ENCODE data around the gene THAP4. TPM values are rescaled to one million over a fixed set of nuclear protein-coding genes. Genes with fewer than 3 reads are reported as not detected.

The THAP4 gene
- total RNA-seq, 1 donor from 2014 or later = 53.1 TPM

DNA sequence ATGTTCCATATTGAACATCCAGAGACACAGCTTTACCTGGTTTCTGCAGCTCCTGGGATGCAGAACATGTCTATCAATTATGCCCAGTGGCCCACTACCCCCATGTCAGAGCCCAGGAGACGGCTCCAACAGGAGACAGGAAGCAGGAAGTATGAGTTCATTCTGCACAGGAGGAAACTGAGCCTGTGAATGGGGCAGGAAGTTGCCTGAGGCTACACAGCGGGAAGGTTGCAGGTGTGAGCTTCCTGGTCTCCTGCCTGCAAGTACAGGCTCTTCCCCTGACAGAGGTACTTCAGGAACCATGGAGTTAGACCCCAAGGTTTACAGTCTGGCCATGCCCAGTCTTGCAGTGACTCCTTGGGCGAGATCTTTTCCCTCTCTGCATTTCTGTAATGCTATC, 81.2 kb downstream of the THAP4 start:
- peaks cover 5% of the 10 kb centered on the region for H3K4me1 Mint-ChIP-seq (ENCODE audit: low read depth)

DNA sequence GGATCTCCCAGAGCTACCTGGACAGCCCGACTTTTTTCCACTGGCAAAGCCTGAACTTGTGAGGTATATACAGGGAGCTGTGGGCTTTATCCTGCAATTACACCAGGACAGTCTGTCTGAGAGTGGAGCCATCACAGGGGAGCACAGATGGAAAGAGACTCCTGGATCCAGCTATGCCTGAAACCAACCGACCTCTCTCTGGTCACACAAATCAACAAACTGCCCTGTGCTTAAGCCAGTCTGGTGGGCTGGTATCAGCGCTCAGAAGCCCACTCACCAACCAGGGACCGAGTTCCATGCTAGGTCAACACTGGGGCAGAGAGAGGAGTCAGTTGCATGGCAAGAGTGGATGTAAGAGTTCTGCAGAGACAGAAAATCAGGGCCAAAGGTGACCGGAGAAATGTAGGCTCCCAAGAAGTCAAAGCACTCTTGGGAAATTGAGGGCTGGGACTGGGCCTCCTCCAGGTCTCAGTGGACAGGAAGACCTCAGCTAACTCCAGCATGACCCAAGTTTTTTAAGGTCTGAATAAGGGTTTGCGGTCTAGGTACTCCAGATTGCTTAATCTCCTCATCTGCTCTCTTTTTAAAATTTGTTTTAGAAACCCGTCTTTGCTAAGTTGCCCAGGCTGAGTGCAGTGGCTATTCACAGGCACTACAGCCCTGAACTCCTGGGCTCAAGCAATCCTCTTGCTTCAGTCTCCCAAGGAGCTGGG, 82.2 kb downstream of the THAP4 start:
- no peak overlapping the region for H3K27ac Mint-ChIP-seq
- no peak overlapping the region for H3K4me3 Mint-ChIP-seq
- peaks cover 5% of the 10 kb centered on the region for H3K4me1 Mint-ChIP-seq (ENCODE audit: low read depth)
- peaks cover 3% of the 10 kb centered on the region for H3K9me3 Mint-ChIP-seq
- intact Hi-C loops (cut with micrococcal nuclease) = no loop called here
- H3K36me3 Mint-ChIP-seq (ENCODE audit: low read depth) = no peaks in the 10 kb centered on the region
- peaks cover 31% of the 10 kb centered on the region for H3K27me3 Mint-ChIP-seq (ENCODE audit: insufficient read depth)
- no peak for DNase-seq (ENCODE audit: low spot score)

More for the DNA sequence above, 81.2 kb downstream of the THAP4 start:
- no peak for DNase-seq (ENCODE audit: low spot score)
- peaks cover 3% of the 10 kb centered on the region for H3K9me3 Mint-ChIP-seq
- no peak overlapping the region for H3K4me3 Mint-ChIP-seq
- H3K36me3 Mint-ChIP-seq (ENCODE audit: low read depth) = no peaks in the 10 kb centered on the region
- H3K27me3 Mint-ChIP-seq (ENCODE audit: insufficient read depth) = peaks cover 31% of the 10 kb centered on the region
- H3K27ac Mint-ChIP-seq = no peak overlapping the region
- intact Hi-C loops (cut with micrococcal nuclease) = no loop called here

DNA sequence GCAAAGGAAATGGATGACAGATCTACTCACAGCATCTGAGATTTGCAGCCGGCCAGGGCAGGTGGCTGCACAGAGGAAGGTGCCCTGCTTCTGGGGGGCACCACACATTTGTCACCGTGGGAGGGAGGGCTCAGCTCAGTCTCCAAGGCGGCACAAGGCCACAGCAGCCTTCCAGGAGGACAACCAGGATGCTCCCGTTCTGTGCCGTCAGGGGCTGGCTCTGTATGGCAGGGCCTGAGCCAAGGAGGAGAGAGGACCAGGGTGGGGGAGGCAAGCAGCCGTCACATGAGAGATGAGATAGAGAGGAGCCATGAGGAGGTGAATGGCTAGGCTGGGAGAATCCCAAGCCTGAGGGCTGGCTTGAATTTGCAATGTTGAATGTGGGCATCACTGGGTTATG, 83.0 kb downstream of the THAP4 start:
- H3K27me3 Mint-ChIP-seq (ENCODE audit: insufficient read depth) = peaks cover 34% of the 10 kb centered on the region

DNA sequence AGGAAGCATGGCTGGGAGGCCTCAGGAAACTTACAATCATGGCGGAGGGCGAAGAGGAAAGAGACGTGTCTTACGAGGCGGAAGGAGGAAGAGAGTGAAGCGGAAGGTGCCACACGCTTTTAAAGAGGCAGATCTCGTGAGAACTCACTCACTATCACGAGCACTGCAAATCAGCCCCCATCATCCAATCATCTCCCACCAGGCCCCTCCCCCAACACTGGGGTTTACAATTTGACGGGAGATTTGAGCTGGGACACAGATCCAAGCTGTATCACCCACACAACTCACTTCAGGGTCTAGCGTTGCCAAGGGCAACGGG, 83.5 kb downstream of the THAP4 start:
- DNase-seq (ENCODE audit: low spot score) = no peak
- Mint-ChIP-seq H3K36me3 (ENCODE audit: low read depth) (no peaks in the 10 kb centered on the region), H3K27me3 (ENCODE audit: insufficient read depth) (peaks cover 34% of the 10 kb centered on the region), H3K4me1 (ENCODE audit: low read depth) (peaks cover 5% of the 10 kb centered on the region), H3K27ac (no peak overlapping the region), H3K4me3 (no peak overlapping the region), H3K9me3 (peaks cover 3% of the 10 kb centered on the region)
- intact Hi-C loops (cut with micrococcal nuclease) = no loop called here

More for the DNA sequence above, 83.0 kb downstream of the THAP4 start:
- H3K4me1 Mint-ChIP-seq (ENCODE audit: low read depth) = peaks cover 5% of the 10 kb centered on the region
- no peaks in the 10 kb centered on the region for H3K36me3 Mint-ChIP-seq (ENCODE audit: low read depth)
- no peak overlapping the region for H3K27ac Mint-ChIP-seq
- peaks cover 3% of the 10 kb centered on the region for H3K9me3 Mint-ChIP-seq
- DNase-seq (ENCODE audit: low spot score) = no peak
- intact Hi-C loops (cut with micrococcal nuclease) = no loop called here
- H3K4me3 Mint-ChIP-seq = no peak overlapping the region

- DNase-seq (ENCODE audit: low spot score) = no peak
- Mint-ChIP-seq H3K4me3 (no peak overlapping the region), H3K36me3 (ENCODE audit: low read depth) (no peaks in the 10 kb centered on the region), H3K9me3 (peaks cover 3% of the 10 kb centered on the region), H3K27ac (no peak overlapping the region), H3K4me1 (ENCODE audit: low read depth) (no peaks in the 10 kb centered on the region), H3K27me3 (ENCODE audit: insufficient read depth) (peaks cover 21% of the 10 kb centered on the region)
- intact Hi-C loops (cut with micrococcal nuclease) = no loop called here
Observed at GRCh38 chr2:241551998-241552737, 84.8 kb downstream of the THAP4 start.

- Mint-ChIP-seq H3K4me3 (no peak overlapping the region), H3K4me1 (ENCODE audit: low read depth) (no peaks in the 10 kb centered on the region), H3K27me3 (ENCODE audit: insufficient read depth) (peaks cover 16% of the 10 kb centered on the region), H3K36me3 (ENCODE audit: low read depth) (no peaks in the 10 kb centered on the region), H3K9me3 (no peaks in the 10 kb centered on the region), H3K27ac (no peak overlapping the region)
- DNase-seq (ENCODE audit: low spot score) = no peak
- intact Hi-C loops (cut with micrococcal nuclease) = no loop called here
Observed at GRCh38 chr2:241551599-241551997, 85.4 kb downstream of the THAP4 start.

GRCh38 chr2:241550616-241551580, 86.1 kb downstream of the THAP4 start:
- intact Hi-C loops (cut with micrococcal nuclease) = no loop called here
- no peaks in the 10 kb centered on the region for H3K9me3 Mint-ChIP-seq

GRCh38 chr2:241548451-241548835, 88.5 kb downstream of the THAP4 start:
- Mint-ChIP-seq H3K4me3 (no peak overlapping the region), H3K9me3 (no peaks in the 10 kb centered on the region), H3K36me3 (ENCODE audit: low read depth) (no peaks in the 10 kb centered on the region), H3K4me1 (ENCODE audit: low read depth) (no peaks in the 10 kb centered on the region), H3K27me3 (ENCODE audit: insufficient read depth) (peaks cover 6% of the 10 kb centered on the region), H3K27ac (no peak overlapping the region)
- DNase-seq (ENCODE audit: low spot score) = no peak
- intact Hi-C loops (cut with micrococcal nuclease) = no loop called here

More at GRCh38 chr2:241550616-241551580, 86.1 kb downstream of the THAP4 start:
- no peak for DNase-seq (ENCODE audit: low spot score)
- Mint-ChIP-seq H3K4me1 (ENCODE audit: low read depth) (no peaks in the 10 kb centered on the region), H3K27me3 (ENCODE audit: insufficient read depth) (peaks cover 12% of the 10 kb centered on the region), H3K36me3 (ENCODE audit: low read depth) (no peaks in the 10 kb centered on the region), H3K4me3 (no peak overlapping the region), H3K27ac (no peak overlapping the region)

GRCh38 chr2:241547781-241548450, 89.0 kb downstream of the THAP4 start:
- H3K27me3 Mint-ChIP-seq (ENCODE audit: insufficient read depth) = peaks cover 6% of the 10 kb centered on the region
- H3K9me3 Mint-ChIP-seq = no peaks in the 10 kb centered on the region
- DNase-seq (ENCODE audit: low spot score) = no peak
- intact Hi-C loops (cut with micrococcal nuclease) = no loop called here
- no peak overlapping the region for H3K4me3 Mint-ChIP-seq
- H3K36me3 Mint-ChIP-seq (ENCODE audit: low read depth) = no peaks in the 10 kb centered on the region
- no peak overlapping the region for H3K27ac Mint-ChIP-seq
- H3K4me1 Mint-ChIP-seq (ENCODE audit: low read depth) = no peaks in the 10 kb centered on the region

GRCh38 chr2:241546771-241547498, 90.0 kb downstream of the THAP4 start:
- no peak for DNase-seq (ENCODE audit: low spot score)
- Mint-ChIP-seq H3K36me3 (ENCODE audit: low read depth) (no peaks in the 10 kb centered on the region), H3K9me3 (no peaks in the 10 kb centered on the region), H3K27me3 (ENCODE audit: insufficient read depth) (peaks cover 10% of the 10 kb centered on the region), H3K4me1 (ENCODE audit: low read depth) (no peaks in the 10 kb centered on the region), H3K27ac (no peak overlapping the region), H3K4me3 (no peak overlapping the region)
- intact Hi-C loops (cut with micrococcal nuclease) = no loop called here

DNA sequence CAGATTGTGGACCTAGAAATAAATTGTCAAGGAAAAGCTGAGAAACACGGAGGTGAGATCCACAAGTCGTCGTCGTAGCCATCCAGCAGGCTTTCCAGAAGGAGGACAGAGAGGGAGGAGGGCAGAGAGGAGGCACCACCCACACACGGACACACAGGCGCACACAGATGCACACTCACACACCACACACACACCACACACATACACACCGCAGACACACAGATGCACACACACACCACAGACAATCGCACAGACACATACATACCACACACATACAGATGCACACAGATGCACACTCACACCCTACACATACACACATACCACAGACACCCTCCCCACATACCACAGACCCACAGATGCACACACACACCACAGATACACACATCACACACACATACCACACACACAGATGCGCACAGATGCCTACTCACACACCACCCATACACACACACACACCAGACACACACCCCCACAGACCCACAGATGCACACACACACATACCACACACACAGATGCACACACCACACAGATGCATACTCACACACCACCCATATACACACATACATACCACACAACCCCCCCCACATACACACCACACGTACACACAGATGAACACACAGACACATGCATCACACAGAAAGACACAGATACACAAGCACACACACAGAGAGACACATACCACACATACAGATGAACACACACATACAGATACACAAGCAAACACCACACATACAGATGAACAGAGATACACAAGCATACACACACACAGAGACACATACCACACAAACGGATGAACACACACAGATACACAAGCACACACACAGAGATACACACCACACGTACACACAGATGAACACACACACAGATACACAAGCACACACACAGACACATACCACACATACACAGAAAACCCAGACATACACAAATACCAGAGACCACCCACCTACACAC, 91.2 kb downstream of the THAP4 start:
- H3K9me3 Mint-ChIP-seq = no peaks in the 10 kb centered on the region
- H3K36me3 Mint-ChIP-seq (ENCODE audit: low read depth) = no peaks in the 10 kb centered on the region
- intact Hi-C loops (cut with micrococcal nuclease) = no loop called here
- H3K4me1 Mint-ChIP-seq (ENCODE audit: low read depth) = no peaks in the 10 kb centered on the region
- peaks cover 7% of the 10 kb centered on the region for H3K27me3 Mint-ChIP-seq (ENCODE audit: insufficient read depth)
- H3K27ac Mint-ChIP-seq = no peak overlapping the region
- no peak overlapping the region for H3K4me3 Mint-ChIP-seq
- no peak for DNase-seq (ENCODE audit: low spot score)
